Measurements from ENCODE around the gene ISM1. TPM values are rescaled to one million over a fixed set of nuclear protein-coding genes. Genes with fewer than 3 reads are reported as not detected.

Gene ISM1
- total RNA-seq, 1 donor from 2014 or later, result 1.2 TPM

Other genes with a start within 250 kb of the ISM1 start
- 6.9 TPM for gene SPTLC3, start 212.3 kb upstream of the ISM1 start, total RNA-seq

Data from Right ventricle myocardium inferior (tissue), 1 donor.